ENCODE measurements around the gene SEMA3F. TPM values are rescaled to one million over a fixed set of nuclear protein-coding genes. Genes with fewer than 3 reads are reported as not detected.
A peak's percentile ranks its signal among the peaks of the same experiment; 100 is the strongest.

The SEMA3F gene
- total and polyA plus RNA-seq, 4 donors, result 0.60 to 4.8 (median 2.1) TPM

DNA sequence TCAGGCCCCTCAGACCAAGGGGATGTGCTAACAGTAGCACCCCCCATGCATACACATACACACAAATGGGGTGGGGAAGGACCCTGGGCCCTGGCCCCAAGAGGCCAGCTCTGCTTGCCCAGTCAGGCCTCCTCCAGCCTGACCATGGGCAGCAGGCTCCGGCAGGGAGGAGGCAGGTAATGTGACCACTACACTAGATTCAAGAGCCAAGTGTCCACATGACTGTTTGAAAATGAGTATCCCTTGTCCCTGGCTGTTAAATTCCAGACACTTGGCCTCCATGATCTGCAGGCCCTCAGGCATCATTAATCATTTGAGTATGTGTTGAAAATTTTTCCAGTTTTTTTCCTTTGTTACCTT is 67.0 kb downstream of the SEMA3F start:
- H3K27ac ChIP-seq (ENCODE audit: low read depth in 1 of 2, low read length in 2 of 2), result peak overlapping the region; percentile 49 to 78
- no peak for DNase-seq (ENCODE audit: low spot score)
- TF ChIP-seq, protein P1, sequence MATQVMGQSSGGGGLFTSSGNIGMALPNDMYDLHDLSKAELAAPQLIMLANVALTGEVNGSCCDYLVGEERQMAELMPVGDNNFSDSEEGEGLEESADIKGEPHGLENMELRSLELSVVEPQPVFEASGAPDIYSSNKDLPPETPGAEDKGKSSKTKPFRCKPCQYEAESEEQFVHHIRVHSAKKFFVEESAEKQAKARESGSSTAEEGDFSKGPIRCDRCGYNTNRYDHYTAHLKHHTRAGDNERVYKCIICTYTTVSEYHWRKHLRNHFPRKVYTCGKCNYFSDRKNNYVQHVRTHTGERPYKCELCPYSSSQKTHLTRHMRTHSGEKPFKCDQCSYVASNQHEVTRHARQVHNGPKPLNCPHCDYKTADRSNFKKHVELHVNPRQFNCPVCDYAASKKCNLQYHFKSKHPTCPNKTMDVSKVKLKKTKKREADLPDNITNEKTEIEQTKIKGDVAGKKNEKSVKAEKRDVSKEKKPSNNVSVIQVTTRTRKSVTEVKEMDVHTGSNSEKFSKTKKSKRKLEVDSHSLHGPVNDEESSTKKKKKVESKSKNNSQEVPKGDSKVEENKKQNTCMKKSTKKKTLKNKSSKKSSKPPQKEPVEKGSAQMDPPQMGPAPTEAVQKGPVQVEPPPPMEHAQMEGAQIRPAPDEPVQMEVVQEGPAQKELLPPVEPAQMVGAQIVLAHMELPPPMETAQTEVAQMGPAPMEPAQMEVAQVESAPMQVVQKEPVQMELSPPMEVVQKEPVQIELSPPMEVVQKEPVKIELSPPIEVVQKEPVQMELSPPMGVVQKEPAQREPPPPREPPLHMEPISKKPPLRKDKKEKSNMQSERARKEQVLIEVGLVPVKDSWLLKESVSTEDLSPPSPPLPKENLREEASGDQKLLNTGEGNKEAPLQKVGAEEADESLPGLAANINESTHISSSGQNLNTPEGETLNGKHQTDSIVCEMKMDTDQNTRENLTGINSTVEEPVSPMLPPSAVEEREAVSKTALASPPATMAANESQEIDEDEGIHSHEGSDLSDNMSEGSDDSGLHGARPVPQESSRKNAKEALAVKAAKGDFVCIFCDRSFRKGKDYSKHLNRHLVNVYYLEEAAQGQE (IDR thresholded peaks at IDR 0.05), result no peak
- TF ChIP-seq SP1 (IDR thresholded peaks at IDR 0.05) (no peak), RAD21 (IDR thresholded peaks at IDR 0.05) (no peak), FOXA2 (IDR thresholded peaks at IDR 0.05) (no peak), RXRA (IDR thresholded peaks at IDR 0.05) (no peak), EGR1 (IDR thresholded peaks at IDR 0.05; ENCODE audit: low read depth in 2 of 2) (no peak), JUND (IDR thresholded peaks at IDR 0.05) (no peak), GABPA (IDR thresholded peaks at IDR 0.05 in 1 of 2, conservative IDR thresholded peaks at IDR 0.05 in 1 of 2) (no peak), HNF4A (conservative IDR thresholded peaks at IDR 0.05) (no peak), FOXA1 (IDR thresholded peaks at IDR 0.05) (no peak), TAF1 (conservative IDR thresholded peaks at IDR 0.05) (no peak), YY1 (IDR thresholded peaks at IDR 0.05) (no peak), NR2F2 (IDR thresholded peaks at IDR 0.05) (no peak), HNF4G (IDR thresholded peaks at IDR 0.05) (no peak)
- TF ChIP-seq, protein P2, sequence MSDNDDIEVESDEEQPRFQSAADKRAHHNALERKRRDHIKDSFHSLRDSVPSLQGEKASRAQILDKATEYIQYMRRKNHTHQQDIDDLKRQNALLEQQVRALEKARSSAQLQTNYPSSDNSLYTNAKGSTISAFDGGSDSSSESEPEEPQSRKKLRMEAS (IDR thresholded peaks at IDR 0.05), result no peak
- TF ChIP-seq, protein P3, sequence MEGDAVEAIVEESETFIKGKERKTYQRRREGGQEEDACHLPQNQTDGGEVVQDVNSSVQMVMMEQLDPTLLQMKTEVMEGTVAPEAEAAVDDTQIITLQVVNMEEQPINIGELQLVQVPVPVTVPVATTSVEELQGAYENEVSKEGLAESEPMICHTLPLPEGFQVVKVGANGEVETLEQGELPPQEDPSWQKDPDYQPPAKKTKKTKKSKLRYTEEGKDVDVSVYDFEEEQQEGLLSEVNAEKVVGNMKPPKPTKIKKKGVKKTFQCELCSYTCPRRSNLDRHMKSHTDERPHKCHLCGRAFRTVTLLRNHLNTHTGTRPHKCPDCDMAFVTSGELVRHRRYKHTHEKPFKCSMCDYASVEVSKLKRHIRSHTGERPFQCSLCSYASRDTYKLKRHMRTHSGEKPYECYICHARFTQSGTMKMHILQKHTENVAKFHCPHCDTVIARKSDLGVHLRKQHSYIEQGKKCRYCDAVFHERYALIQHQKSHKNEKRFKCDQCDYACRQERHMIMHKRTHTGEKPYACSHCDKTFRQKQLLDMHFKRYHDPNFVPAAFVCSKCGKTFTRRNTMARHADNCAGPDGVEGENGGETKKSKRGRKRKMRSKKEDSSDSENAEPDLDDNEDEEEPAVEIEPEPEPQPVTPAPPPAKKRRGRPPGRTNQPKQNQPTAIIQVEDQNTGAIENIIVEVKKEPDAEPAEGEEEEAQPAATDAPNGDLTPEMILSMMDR (IDR thresholded peaks at IDR 0.05; ENCODE audit: low read depth, low read length, missing input control), result no peak
- TF ChIP-seq, protein P4, sequence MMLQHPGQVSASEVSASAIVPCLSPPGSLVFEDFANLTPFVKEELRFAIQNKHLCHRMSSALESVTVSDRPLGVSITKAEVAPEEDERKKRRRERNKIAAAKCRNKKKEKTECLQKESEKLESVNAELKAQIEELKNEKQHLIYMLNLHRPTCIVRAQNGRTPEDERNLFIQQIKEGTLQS (IDR thresholded peaks at IDR 0.05), result no peak
- TF ChIP-seq, protein P5, sequence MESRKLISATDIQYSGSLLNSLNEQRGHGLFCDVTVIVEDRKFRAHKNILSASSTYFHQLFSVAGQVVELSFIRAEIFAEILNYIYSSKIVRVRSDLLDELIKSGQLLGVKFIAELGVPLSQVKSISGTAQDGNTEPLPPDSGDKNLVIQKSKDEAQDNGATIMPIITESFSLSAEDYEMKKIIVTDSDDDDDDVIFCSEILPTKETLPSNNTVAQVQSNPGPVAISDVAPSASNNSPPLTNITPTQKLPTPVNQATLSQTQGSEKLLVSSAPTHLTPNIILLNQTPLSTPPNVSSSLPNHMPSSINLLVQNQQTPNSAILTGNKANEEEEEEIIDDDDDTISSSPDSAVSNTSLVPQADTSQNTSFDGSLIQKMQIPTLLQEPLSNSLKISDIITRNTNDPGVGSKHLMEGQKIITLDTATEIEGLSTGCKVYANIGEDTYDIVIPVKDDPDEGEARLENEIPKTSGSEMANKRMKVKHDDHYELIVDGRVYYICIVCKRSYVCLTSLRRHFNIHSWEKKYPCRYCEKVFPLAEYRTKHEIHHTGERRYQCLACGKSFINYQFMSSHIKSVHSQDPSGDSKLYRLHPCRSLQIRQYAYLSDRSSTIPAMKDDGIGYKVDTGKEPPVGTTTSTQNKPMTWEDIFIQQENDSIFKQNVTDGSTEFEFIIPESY (IDR thresholded peaks at IDR 0.05), result no peak
- no peak overlapping the region for H3K9ac ChIP-seq (ENCODE audit: low read depth in 1 of 2, low read length in 2 of 2)
- H3K9me3 ChIP-seq (ENCODE audit: control insufficient read depth in 4 of 4, low read length in 3 of 4), result no peaks in the 10 kb centered on the region
- H3K27me3 ChIP-seq (ENCODE audit: control insufficient read depth in 4 of 4, insufficient read depth in 4 of 4, low read length in 3 of 4), result no peaks in the 10 kb centered on the region
- 30% methylated on average over 1 of the region's 1 CpG for WGBS
- peaks cover 6 to 9% (median 7%) of the 10 kb centered on the region in 4 donors for H3K36me3 ChIP-seq (ENCODE audit: control insufficient read depth in 4 of 4, insufficient read depth in 3 of 4, low read depth in 1 of 4, low read length in 3 of 4)
- no peak overlapping the region for H3K4me3 ChIP-seq (ENCODE audit: low read depth in 1 of 3, low read length in 3 of 3)
- peaks cover 4 to 51% (median 40%) of the 10 kb centered on the region in 4 donors for H3K4me1 ChIP-seq (ENCODE audit: control insufficient read depth in 4 of 4, insufficient read depth in 4 of 4, low read length in 3 of 4)

All from liver (tissue), 9 donors.